Stomach (tissue), 4 donors: ENCODE results near the gene TUBA4B.

Source experiments
- POLR2AphosphoS5 ChIP-seq, 3 donors: sonication (generic); formaldehyde crosslinking; IDR thresholded peaks; one replicate each; pipeline ENCODE4 v1.6.1; 2016; ENCODE audit warnings: antibody characterized with exemption in 3 of 3
- TF ChIP-seq, protein P1 (sequence below), 7 experiments: fragments of 450-650 bp in 4 of 7; fragments of 200-600 bp in 3 of 7; sonication (generic) in 3 of 7; IDR thresholded peaks; one replicate each; pipeline ENCODE4 v1.5.1; 2016 to 2019; ENCODE audit warnings: antibody characterized with exemption in 7 of 7, control low read depth in 2 of 7, mild to moderate bottlenecking in 1 of 7

DNA sequence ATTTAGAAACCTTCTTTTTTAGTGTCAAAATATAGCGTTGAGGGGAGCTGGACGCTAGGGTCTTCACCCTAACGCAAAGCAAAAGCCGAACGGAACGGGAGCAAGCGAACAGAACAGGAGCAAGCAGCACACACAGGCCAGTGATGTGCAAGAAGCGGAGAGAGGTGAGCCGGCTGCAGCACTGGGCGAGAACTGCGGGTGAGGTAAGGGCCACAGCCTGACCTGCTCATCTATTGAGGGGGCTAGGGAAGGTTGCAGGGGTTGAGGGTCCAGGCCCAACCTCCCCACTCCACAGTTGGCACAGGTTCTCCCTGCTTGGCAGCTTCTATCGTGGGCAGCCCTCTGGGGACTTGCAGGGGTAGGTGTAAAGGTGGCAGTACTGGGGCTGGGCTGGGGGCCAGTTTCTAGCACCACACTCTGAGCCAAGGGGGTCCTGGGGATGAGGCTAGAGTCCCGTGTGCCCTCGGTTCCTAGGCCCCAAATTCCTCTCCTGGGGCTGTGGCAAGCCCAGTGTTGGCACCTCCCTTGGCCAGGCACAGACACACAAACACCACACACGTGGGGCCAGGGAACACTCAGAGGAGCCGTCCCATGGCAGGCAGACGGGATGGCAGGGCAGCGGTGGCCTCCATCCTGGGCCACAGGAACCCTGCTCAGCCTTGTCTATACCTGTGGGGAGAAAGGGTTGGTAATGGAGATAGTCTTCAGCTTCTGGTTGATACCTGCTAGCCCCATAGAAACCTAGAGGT lies 33.1 kb upstream of the TUBA4B start:
- TF ChIP-seq, protein P1, sequence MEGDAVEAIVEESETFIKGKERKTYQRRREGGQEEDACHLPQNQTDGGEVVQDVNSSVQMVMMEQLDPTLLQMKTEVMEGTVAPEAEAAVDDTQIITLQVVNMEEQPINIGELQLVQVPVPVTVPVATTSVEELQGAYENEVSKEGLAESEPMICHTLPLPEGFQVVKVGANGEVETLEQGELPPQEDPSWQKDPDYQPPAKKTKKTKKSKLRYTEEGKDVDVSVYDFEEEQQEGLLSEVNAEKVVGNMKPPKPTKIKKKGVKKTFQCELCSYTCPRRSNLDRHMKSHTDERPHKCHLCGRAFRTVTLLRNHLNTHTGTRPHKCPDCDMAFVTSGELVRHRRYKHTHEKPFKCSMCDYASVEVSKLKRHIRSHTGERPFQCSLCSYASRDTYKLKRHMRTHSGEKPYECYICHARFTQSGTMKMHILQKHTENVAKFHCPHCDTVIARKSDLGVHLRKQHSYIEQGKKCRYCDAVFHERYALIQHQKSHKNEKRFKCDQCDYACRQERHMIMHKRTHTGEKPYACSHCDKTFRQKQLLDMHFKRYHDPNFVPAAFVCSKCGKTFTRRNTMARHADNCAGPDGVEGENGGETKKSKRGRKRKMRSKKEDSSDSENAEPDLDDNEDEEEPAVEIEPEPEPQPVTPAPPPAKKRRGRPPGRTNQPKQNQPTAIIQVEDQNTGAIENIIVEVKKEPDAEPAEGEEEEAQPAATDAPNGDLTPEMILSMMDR (IDR thresholded peaks at IDR 0.05): no peak
- no peak for TF ChIP-seq POLR2AphosphoS5 (IDR thresholded peaks at IDR 0.05)
